ENCODE measurements around the gene TOPORS. TPM values are rescaled to one million over a fixed set of nuclear protein-coding genes. Genes with fewer than 3 reads are reported as not detected.

TOPORS gene
- total and polyA plus RNA-seq, 2 experiments from 2014 or later, result 16.4 to 26.9 TPM

- Histone ChIP-seq H3K27ac (peak within 1 kb of the TSS; percentile 75), H3K4me1 (ENCODE audit: insufficient read depth) (peaks cover 16% of the 10 kb centered on the region), H3K79me2 (ENCODE audit: insufficient read depth) (peaks cover 47% of the 10 kb centered on the region), H3K9me2 (ENCODE audit: insufficient read depth) (no peaks in the 10 kb centered on the region), H3K9ac (peak within 1 kb of the TSS; percentile 84), H3K4me3 (peak within 1 kb of the TSS; percentile 96), H3K9me3 (ENCODE audit: low read depth) (no peaks in the 10 kb centered on the region), H3K36me3 (ENCODE audit: low read depth) (0 out of 2 replicates have a peak, but pooled peaks cover 3% of the 10 kb centered on the region), H4K20me1 (ENCODE audit: insufficient read depth) (no peaks in the 10 kb centered on the region), H2AFZ (peak within 1 kb of the TSS; percentile 99), H3K4me2 (ENCODE audit: unreplicated experiment) (peak within 1 kb of the TSS; percentile 95), H3K27me3 (replicated peaks; ENCODE audit: insufficient read depth) (no peaks in the 10 kb centered on the region), H3F3A (ENCODE audit: insufficient read depth) (peaks cover 17% of the 10 kb centered on the region)
- TF ChIP-seq EZH2phosphoT487 (IDR thresholded peaks at IDR 0.05; ENCODE audit: insufficient read depth, low read depth) (no peak), EZH2 (IDR thresholded peaks at IDR 0.05; ENCODE audit: insufficient read depth, poor library complexity, severe bottlenecking) (no peak)
- WGBS, 2 experiments (ENCODE audit: low coverage in 1 of 2, low lambda C conversion rate in 2 of 2, missing lambda C conversion rate in 2 of 2), result 0 to 1% methylated on average over 36 of the region's 36 CpGs
- in situ Hi-C loops (cut with MboI), result no loop called here
- peak; percentile 98 for DNase-seq
Observed at GRCh38 chr9:32572900-32573523, 20.6 kb upstream of the TOPORS start, which contains the start of gene NDUFB6. Gene NDUFB6 (minus strand): TSS chr9:32573159. CDS start chr9:32573060, 99 bp downstream.

DNA sequence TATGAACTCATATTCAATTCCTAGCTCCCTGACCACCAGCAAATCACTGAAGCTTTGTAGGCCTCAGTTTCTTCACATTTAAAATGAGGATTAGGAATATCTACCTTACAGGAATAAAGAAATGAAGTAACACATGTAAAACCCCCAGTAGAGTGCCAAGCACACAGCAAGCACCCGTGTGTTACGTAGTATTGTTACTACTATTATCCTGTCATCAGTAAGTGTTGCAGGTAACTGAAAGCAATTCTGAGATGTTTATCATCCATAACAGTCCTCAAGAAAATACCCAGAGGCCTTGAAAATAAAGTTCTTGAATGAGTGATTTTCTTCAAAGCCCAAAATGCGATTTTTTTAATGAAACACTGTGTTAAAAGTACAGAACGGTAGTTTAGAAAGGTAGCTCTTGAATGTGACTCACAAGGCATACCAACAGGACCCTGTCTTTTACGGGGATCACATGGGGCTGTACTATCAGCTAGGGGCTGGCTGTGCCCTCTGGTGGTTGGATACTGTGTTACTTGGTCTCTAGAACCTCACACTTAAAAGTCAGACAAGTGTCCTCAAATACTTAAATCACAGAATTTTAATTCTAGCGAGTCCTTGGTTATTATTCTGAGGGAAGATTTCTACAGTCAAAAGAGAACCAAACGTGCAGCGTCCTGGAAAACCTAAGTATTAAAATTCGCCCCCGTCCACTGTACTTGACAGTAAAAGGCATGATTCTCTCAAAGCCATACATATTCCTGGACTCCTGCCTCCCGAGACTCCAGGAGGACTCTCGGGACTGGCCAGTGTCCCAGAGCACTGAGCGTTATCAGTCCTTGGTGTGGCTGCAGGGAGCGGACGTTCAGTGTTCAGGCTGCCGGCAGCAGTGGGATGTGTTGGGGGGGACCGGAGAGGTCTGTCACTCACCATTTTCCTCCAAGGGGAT, 19.8 kb upstream of the TOPORS start:
- no peaks in the 10 kb centered on the region for H4K20me1 ChIP-seq (ENCODE audit: insufficient read depth)
- 0 to 1% methylated on average over 17 of the region's 17 CpGs for WGBS, 2 experiments (ENCODE audit: low coverage in 1 of 2, low lambda C conversion rate in 2 of 2, missing lambda C conversion rate in 2 of 2)
- H3K9ac ChIP-seq, result peak overlapping the region; percentile 84
- H3K27me3 ChIP-seq (replicated peaks; ENCODE audit: insufficient read depth), result no peaks in the 10 kb centered on the region
- H3K4me2 ChIP-seq (ENCODE audit: unreplicated experiment), result peak overlapping the region; percentile 95
- H3K27ac ChIP-seq, result peak overlapping the region; percentile 75
- H3K79me2 ChIP-seq (ENCODE audit: insufficient read depth), result peaks cover 55% of the 10 kb centered on the region
- in situ Hi-C loops (cut with MboI), result no loop called here
- DNase-seq, result peak; percentile 90
- H3K9me2 ChIP-seq (ENCODE audit: insufficient read depth), result no peaks in the 10 kb centered on the region
- H3F3A ChIP-seq (ENCODE audit: insufficient read depth), result peaks cover 17% of the 10 kb centered on the region
- H2AFZ ChIP-seq, result peak overlapping the region; percentile 99
- TF ChIP-seq EZH2 (IDR thresholded peaks at IDR 0.05; ENCODE audit: insufficient read depth, poor library complexity, severe bottlenecking), result no peak
- no peak for TF ChIP-seq EZH2phosphoT487 (IDR thresholded peaks at IDR 0.05; ENCODE audit: insufficient read depth, low read depth)
- H3K36me3 ChIP-seq (ENCODE audit: low read depth), result 0 out of 2 replicates have a peak, but pooled peaks cover 8% of the 10 kb centered on the region
- H3K4me3 ChIP-seq, result peak overlapping the region; percentile 96
- H3K9me3 ChIP-seq (ENCODE audit: low read depth), result no peaks in the 10 kb centered on the region
- H3K4me1 ChIP-seq (ENCODE audit: insufficient read depth), result peaks cover 16% of the 10 kb centered on the region

- no peaks in the 10 kb centered on the region for H3K27me3 ChIP-seq (replicated peaks; ENCODE audit: insufficient read depth)
- no peaks in the 10 kb centered on the region for H3K9me3 ChIP-seq (ENCODE audit: low read depth)
- DNase-seq, result no peak
- TF ChIP-seq EZH2phosphoT487 (IDR thresholded peaks at IDR 0.05; ENCODE audit: insufficient read depth, low read depth), result no peak
- TF ChIP-seq EZH2 (IDR thresholded peaks at IDR 0.05; ENCODE audit: insufficient read depth, poor library complexity, severe bottlenecking), result no peak
- H3K9me2 ChIP-seq (ENCODE audit: insufficient read depth), result no peaks in the 10 kb centered on the region
- peaks cover 73% of the 10 kb centered on the region for H3K79me2 ChIP-seq (ENCODE audit: insufficient read depth)
- in situ Hi-C loops (cut with MboI), result no loop called here
- peaks cover 8% of the 10 kb centered on the region; the same call in 1 of the 2 replicates for H3K36me3 ChIP-seq (ENCODE audit: low read depth)
- H3K4me3 ChIP-seq, result no peak overlapping the region
- 97 to 99% methylated on average over 4 of the region's 4 CpGs for WGBS, 2 experiments (ENCODE audit: low coverage in 1 of 2, low lambda C conversion rate in 2 of 2, missing lambda C conversion rate in 2 of 2)
- peaks cover 16% of the 10 kb centered on the region for H3K4me1 ChIP-seq (ENCODE audit: insufficient read depth)
- H3K9ac ChIP-seq, result peak overlapping the region; percentile 84; the same call in 1 of the 2 replicates
- peaks cover 17% of the 10 kb centered on the region for H3F3A ChIP-seq (ENCODE audit: insufficient read depth)
- H2AFZ ChIP-seq, result no peak overlapping the region
- H4K20me1 ChIP-seq (ENCODE audit: insufficient read depth), result no peaks in the 10 kb centered on the region
- no peak overlapping the region for H3K27ac ChIP-seq
- no peak overlapping the region for H3K4me2 ChIP-seq (ENCODE audit: unreplicated experiment)
Observed at GRCh38 chr9:32570262-32570661, 17.9 kb upstream of the TOPORS start.

- H3K4me1 ChIP-seq (ENCODE audit: insufficient read depth), result peaks cover 8% of the 10 kb centered on the region
- no peak overlapping the region for H3K4me3 ChIP-seq
- in situ Hi-C loops (cut with MboI), result loop anchor here (10.0 kb wide), 1 partner anchor 172 kb away; no protein-coding TSS in a partner anchor
- no peak overlapping the region for H2AFZ ChIP-seq
- peaks cover 8% of the 10 kb centered on the region; the same call in 1 of the 2 replicates for H3K36me3 ChIP-seq (ENCODE audit: low read depth)
- 96 to 97% methylated on average over 24 of the region's 26 CpGs for WGBS, 2 experiments (ENCODE audit: low coverage in 1 of 2, low lambda C conversion rate in 2 of 2, missing lambda C conversion rate in 2 of 2)
- H3F3A ChIP-seq (ENCODE audit: insufficient read depth), result no peaks in the 10 kb centered on the region
- no peak overlapping the region for H3K9ac ChIP-seq
- no peak overlapping the region for H3K4me2 ChIP-seq (ENCODE audit: unreplicated experiment)
- no peaks in the 10 kb centered on the region for H3K9me3 ChIP-seq (ENCODE audit: low read depth)
- H3K79me2 ChIP-seq (ENCODE audit: insufficient read depth), result peaks cover 95% of the 10 kb centered on the region
- no peaks in the 10 kb centered on the region for H3K27me3 ChIP-seq (replicated peaks; ENCODE audit: insufficient read depth)
- no peak for DNase-seq
- TF ChIP-seq EZH2 (IDR thresholded peaks at IDR 0.05; ENCODE audit: insufficient read depth, poor library complexity, severe bottlenecking), result no peak
- H3K27ac ChIP-seq, result no peak overlapping the region
- H3K9me2 ChIP-seq (ENCODE audit: insufficient read depth), result no peaks in the 10 kb centered on the region
- H4K20me1 ChIP-seq (ENCODE audit: insufficient read depth), result no peaks in the 10 kb centered on the region
Observed at GRCh38 chr9:32566770-32567169, 14.4 kb upstream of the TOPORS start.
